Astrocyte of the cerebellum (primary cell): ENCODE measurements around the gene ARHGEF12.

ENCODE experiments used
- DNase-seq: peaks from one replicate; pipeline ENCODE4 v3.0.0-alpha.2; 2011; ENCODE audit warnings: low read depth
- H3K4me3 ChIP-seq: 2 replicates; pipeline ENCODE4 v1.5.1; 2011; ENCODE audit warnings: mild to moderate bottlenecking, low read depth, low read length, moderate library complexity
- CTCF ChIP-seq: IDR thresholded peaks from 2 replicates; pipeline ENCODE4 v1.5.1; 2012; ENCODE audit warnings: low read length, low read depth, moderate library complexity, mild to moderate bottlenecking; ENCODE audit errors: missing control alignments
- in situ Hi-C: cut with HindIII; loops from 2 replicates; pipeline ENCODE4 v1.10.0; 2017; ENCODE audit warnings: low sequenced_read_pairs

Gene ARHGEF12

GRCh38 chr11:120525261-120526171, 189.3 kb downstream of the ARHGEF12 start:
- in situ Hi-C loops = no loop called here
- DNase-seq = no peak

GRCh38 chr11:120526241-120526640, 190.0 kb downstream of the ARHGEF12 start:
- in situ Hi-C loops = no loop called here
- no peak for TF ChIP-seq CTCF
- no peak overlapping the region for H3K4me3 ChIP-seq
- no peak for DNase-seq

More at GRCh38 chr11:120525261-120526171, 189.3 kb downstream of the ARHGEF12 start:
- no peak overlapping the region for H3K4me3 ChIP-seq
- no peak for TF ChIP-seq CTCF

- no peak for TF ChIP-seq CTCF
- H3K4me3 ChIP-seq = no peak overlapping the region
- in situ Hi-C loops = no loop called here
- peak; percentile 38 for DNase-seq
These were observed 191.0 kb downstream of the ARHGEF12 start for GRCh38 chr11:120527111-120527761.

- in situ Hi-C loops = no loop called here
- TF ChIP-seq CTCF = no peak
- DNase-seq = no peak
- no peak overlapping the region for H3K4me3 ChIP-seq
These were observed 192.5 kb downstream of the ARHGEF12 start for GRCh38 chr11:120528749-120529148.

GRCh38 chr11:120529214-120529613, 193.0 kb downstream of the ARHGEF12 start:
- TF ChIP-seq CTCF = no peak
- in situ Hi-C loops = no loop called here
- H3K4me3 ChIP-seq = no peak overlapping the region
- no peak for DNase-seq

GRCh38 chr11:120529911-120530310, 193.7 kb downstream of the ARHGEF12 start:
- no peak for DNase-seq
- in situ Hi-C loops = no loop called here
- TF ChIP-seq CTCF = no peak
- H3K4me3 ChIP-seq = no peak overlapping the region
